ENCODE measurements around the gene LAGE3. TPM values are rescaled to one million over a fixed set of nuclear protein-coding genes. Genes with fewer than 3 reads are reported as not detected.
A peak's percentile ranks its signal among the peaks of the same experiment; 100 is the strongest.

LAGE3 gene
- total RNA-seq, 1 experiment from 2014 or later = 28.8 TPM

DNA sequence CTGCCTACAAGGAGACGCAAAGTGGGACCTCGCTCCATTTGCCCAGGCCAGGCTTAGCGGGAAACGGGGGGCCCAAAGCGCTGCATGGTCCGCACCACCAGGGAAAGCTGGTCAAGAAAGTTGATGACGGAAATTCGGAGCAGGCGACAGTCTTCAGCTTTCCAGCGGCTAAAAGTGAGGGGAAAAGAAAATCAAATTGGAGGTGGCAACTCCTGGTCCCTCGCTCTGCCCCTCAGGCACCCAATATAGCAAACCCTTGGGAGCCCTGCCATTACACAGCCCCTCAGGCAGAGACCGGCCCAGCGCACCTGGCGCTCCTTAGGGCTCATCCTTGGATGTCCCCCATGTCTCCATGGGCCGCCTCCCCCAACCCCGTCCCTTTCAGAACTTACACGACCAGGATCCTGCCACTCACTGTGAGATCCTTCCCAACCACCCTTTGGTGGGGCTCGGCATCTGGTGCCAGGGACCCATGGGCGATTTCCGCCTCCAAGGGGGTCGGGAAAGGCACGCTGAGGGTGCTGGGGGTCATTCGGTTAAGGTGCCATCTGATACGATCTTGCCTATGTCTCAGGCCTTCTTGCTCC lies 1.1 kb downstream of the LAGE3 start:
- no peak for DNase-seq (ENCODE audit: low read depth)

DNA sequence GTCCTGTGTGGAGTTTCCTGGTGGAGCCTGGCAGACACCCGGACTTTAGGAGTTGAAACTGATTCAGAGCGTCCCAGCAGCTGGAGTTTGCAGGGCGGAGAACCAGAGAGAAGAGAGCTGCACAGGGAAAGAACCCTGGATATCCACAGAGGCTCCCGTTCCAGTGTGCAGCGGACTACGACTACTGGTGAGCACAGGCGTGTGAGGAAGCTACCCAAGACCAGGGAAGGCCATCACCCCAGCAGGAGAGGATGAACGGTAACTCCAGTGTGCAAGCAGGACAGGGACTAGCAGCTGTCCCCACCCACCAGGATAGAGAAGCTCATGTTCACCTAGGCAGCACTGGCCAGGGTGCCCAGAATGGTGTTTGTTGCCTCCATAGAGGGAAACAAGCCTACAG lies 2.3 kb downstream of the LAGE3 start:
- no peak for DNase-seq (ENCODE audit: low read depth)

DNA sequence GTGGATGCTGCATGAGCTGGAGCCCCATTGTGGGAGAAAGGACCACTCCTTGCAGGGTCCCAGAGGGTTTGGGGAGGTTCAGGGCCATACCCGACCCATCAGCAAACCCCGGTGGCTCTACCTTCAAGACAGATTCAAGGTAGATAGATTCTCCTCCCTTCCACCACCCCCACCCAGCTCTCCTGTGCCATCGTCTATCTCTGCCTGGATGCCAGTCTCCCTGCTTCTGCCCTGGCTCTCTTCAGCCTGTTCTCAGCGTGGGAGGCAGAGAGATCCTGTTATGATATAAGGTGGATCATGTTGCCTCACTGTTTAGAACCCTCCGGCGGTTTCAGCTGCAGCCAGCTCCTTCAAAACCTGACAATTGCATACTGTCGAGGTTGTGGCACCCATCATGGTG lies 5.4 kb downstream of the LAGE3 start:
- no peak for DNase-seq (ENCODE audit: low read depth)

DNA sequence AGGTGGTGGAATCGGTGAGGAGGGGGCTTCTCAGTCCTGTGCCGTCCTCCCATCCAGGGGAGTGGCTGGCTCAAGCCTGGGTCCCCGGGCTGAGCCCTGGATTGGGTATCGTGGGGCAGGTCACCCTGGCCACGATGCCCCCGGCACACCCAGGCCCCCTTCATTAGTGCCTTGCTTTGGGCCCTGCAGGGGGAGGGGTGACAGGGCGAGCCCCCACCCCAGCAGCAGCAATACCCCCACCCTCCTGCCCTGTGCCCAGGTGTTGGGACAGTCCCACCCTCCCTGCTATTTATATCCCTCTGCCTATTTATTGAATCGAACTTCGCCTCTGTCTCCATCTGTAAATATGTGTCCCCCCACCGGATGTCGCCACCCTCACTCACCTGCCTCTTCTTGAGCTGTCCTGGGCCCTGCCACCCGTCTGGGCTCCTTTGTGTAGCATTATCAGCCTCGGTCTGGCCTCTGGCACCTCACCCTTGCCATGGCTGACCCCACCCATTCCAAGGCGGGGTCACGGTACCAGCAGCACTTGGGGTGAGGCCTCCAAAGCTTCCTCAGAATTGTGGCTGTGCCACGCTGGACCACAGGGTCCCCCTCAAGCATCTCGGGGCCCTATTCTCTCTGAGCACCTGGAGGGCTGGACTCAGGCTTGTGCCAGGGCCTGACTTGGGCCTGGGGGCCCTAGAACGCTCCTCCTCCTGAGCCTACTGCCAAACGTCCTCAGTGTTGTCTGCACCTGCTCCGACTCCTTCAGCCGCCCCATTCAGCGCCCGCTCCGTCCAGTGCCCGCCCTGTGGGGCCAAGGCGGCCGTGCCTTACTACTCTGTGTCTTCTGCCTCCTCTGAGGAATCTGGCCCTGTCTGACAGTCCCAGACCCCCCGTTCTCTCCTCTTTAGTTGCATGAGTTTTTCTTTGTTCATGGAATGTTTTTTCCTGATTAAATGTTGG lies 6.1 kb downstream of the LAGE3 start:
- DNase-seq (ENCODE audit: low read depth) = no peak

GRCh38 chrX:154471839-154472684 lies 7.0 kb downstream of the LAGE3 start:
- no peak for DNase-seq (ENCODE audit: low read depth)

- DNase-seq (ENCODE audit: low read depth) = no peak
These were observed 8.0 kb downstream of the LAGE3 start for GRCh38 chrX:154470914-154471568.

DNA sequence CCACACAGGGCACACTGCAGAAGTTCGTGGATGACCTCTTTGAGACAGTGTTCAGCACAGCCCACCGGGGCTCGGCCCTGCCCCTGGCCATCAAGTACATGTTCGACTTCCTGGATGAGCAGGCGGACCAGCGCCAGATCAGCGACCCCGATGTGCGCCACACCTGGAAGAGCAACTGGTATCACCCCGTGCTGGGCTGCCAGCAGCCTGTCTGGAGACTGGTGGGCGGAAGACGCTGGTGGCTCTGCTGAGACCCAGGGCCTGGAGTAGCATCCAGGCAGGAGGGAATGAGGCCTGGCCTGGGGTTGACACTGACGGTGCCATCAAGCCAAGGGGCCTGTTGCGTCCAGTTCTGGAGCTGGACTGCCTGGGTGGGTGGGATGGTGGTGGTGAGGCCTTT lies 8.6 kb downstream of the LAGE3 start:
- no peak for DNase-seq (ENCODE audit: low read depth)

- no peak for DNase-seq (ENCODE audit: low read depth)
These were observed 9.2 kb downstream of the LAGE3 start for GRCh38 chrX:154469880-154470279.

DNA sequence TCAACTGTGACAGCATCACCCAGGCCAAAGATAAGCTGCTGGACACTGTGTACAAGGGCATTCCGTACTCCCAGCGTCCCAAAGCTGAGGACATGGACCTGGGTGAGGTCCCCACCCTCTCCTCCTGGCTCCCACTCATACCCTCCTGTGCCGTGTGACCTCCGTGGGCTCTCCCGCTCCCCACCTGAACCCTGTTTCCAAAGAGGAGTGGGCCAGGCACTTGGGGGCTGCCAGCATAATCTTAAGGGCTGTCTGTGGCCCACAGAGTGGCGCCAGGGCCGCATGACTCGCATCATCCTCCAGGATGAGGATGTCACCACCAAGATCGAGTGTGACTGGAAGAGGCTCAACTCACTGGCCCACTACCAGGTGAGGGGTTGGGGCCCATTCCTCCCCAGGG lies 10.0 kb downstream of the LAGE3 start:
- DNase-seq (ENCODE audit: low read depth) = no peak

DNA sequence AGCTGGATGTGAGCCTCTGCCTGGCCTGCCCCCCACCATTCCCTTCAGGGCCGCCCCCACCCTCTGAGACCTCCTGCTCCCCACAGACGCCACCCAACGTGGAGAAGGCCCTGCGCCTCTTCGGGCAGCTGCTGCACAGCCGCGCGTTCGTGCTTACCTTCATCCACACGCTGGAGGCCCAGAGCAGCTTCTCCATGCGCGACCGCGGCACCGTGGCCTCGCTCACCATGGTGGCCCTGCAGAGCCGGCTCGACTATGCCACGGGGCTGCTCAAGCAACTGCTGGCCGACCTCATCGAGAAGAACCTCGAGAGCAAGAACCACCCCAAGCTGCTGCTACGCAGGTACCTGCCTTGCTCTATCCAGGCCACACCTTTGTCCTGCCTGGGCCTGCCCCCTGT lies 10.9 kb downstream of the LAGE3 start:
- DNase-seq (ENCODE audit: low read depth) = no peak

- DNase-seq (ENCODE audit: low read depth) = no peak
These were observed 11.5 kb downstream of the LAGE3 start for GRCh38 chrX:154467556-154467955.

GRCh38 chrX:154466907-154467306 lies 12.2 kb downstream of the LAGE3 start:
- DNase-seq (ENCODE audit: low read depth) = no peak

DNA sequence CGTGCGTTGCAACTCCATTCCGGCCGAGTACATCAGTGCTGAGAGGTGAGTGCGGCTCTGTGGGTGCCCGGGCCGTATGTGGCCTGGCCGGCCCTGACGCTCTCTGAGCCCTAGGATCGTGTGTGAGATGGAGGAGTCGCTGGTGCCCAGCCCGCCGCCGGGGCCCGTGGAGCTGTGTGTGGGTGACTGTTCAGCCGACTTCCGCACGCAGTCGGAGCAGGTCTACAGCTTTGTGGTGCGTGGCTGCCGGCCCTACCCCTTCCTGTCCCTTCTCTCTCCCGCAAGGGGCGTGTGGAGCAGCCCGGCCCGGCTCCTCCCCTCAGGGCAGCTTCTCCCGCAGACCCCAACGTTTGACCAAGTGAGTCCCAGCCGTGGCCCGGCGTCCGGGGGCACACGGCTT lies 13.0 kb downstream of the LAGE3 start:
- DNase-seq (ENCODE audit: low read depth) = no peak

- DNase-seq (ENCODE audit: low read depth) = no peak
These were observed 13.5 kb downstream of the LAGE3 start for GRCh38 chrX:154465601-154466000.

DNA sequence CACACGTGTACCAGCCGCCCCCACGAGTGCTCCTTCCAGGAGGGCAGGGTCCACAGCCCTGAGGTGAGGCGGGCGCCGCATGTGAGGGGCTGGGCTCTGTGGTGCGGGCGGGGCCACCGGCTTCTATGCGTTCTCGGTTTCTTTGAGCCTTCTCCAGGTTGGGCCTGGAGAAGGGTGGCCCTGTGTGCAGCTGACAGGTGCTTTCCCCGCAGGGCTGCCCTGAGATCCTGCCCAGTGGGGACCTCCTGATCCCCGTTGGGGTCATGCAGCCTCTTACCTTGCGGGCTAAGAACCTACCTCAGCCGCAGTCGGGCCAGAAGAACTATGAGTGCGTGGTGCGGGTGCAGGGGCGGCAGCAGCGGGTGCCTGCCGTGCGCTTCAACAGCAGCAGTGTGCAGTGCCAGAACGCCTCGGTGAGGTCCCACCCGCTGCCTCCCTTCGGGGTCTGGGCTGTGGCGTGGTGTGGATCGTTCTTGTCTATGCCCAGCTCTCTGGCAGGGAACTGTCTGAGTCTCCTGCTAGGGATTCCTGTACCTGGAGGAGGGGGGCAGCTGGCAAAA lies 14.2 kb downstream of the LAGE3 start:
- no peak for DNase-seq (ENCODE audit: low read depth)

DNA sequence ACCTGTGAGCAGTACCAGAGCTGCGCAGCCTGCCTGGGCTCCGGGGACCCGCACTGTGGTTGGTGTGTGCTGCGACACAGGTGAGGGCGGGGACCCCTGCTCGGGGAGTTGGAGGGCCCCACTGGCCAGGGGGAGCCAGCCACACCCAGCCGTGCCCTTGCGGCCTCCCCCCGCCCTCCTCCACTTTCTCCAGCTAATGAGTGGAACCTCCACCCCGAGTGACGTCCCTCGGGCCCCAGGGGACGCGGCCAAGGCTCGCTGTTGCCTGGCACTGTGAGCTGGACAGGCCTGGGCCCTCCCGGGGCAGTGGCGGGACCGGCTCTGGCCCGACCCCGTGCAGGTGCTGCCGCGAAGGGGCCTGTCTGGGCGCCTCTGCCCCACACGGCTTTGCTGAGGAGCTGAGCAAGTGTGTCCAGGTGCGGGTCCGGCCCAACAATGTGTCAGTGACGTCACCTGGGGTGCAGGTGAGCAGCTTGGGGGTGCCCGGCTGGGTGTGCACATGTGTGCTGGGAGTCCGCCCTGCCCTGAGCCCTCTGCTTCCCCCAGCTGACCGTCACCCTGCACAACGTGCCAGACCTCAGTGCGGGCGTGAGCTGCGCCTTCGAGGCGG lies 15.4 kb downstream of the LAGE3 start:
- no peak for DNase-seq (ENCODE audit: low read depth)

DNA sequence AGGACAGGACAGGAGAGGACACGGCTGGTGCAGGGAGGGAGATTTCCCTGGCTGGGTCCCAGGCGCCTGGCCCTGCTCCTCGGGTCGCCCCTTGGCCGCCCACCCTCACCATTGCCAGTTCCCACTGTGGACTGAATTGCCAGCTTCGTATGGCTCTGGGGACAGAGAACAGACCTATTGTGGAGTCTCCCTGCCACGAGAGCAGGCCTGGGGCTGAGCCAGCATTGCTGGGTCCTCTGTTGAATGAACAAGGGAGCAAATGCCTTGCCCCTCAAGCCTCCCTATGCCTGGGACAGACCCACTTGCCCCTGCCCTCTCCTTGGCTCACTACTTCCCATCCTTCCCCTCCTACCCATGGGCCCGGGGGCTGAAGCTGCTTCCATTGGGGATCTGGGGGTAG lies 16.7 kb downstream of the LAGE3 start:
- no peak for DNase-seq (ENCODE audit: low read depth)

DNA sequence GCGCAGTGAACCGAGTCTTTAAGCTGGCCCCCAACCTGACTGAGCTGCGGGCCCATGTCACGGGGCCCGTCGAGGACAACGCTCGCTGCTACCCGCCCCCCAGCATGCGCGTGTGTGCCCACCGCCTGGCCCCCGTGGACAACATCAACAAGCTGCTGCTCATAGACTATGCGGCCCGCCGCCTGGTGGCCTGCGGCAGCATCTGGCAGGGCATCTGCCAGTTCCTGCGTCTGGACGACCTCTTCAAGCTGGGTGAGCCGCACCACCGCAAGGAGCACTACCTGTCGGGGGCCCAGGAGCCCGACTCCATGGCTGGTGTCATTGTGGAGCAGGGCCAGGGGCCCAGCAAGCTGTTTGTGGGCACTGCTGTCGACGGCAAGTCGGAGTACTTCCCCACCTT lies 18.8 kb downstream of the LAGE3 start:
- no peak for DNase-seq (ENCODE audit: low read depth)

- no peak for DNase-seq (ENCODE audit: low read depth)
These were observed 19.2 kb downstream of the LAGE3 start for GRCh38 chrX:154459832-154460231.

GRCh38 chrX:154458954-154459778 lies 19.9 kb downstream of the LAGE3 start:
- DNase-seq (ENCODE audit: low read depth) = peak; percentile 41

Measured in RPMI7951 (cell line).